DND-41 (cell line): Measurements from ENCODE around the gene SLC35A1.

Source experiments
- CTCF ChIP-seq: IDR thresholded peaks from 2 replicates; pipeline ENCODE4 v1.5.1; 2012; ENCODE audit warnings: borderline replicate concordance, low read length, moderate library complexity, mild to moderate bottlenecking; ENCODE audit not compliant: poor library complexity, severe bottlenecking; ENCODE audit errors: extremely low read depth
- EZH2 ChIP-seq: IDR thresholded peaks from 3 replicates; pipeline ENCODE4 v1.6.1; 2012; ENCODE audit warnings: borderline replicate concordance, low read depth, mild to moderate bottlenecking, moderate library complexity, low read length, inconsistent platforms; ENCODE audit not compliant: severe bottlenecking

- TF ChIP-seq CTCF: no peak
- no peak for TF ChIP-seq EZH2
These were observed 22.1 kb downstream of the SLC35A1 start for GRCh38 chr6:87494761-87495422.
